ENCODE results near the gene MYL1.

Gene MYL1

GRCh38 chr2:210264282-210264681 is 50.7 kb downstream of the MYL1 start:
- no peak overlapping the region for H3K4me2 ChIP-seq (ENCODE audit: low read length)
- no peak overlapping the region for H3K27ac ChIP-seq (ENCODE audit: low read depth, low read length, poor library complexity, severe bottlenecking)
- H3K4me1 ChIP-seq (ENCODE audit: insufficient read depth, low read length, severe bottlenecking): no peaks in the 10 kb centered on the region
- no peaks in the 10 kb centered on the region for H3K9me2 ChIP-seq (ENCODE audit: low read depth, low read length)
- no peaks in the 10 kb centered on the region for H4K20me1 ChIP-seq (ENCODE audit: insufficient read depth, low read length)
- no peak for TF ChIP-seq EZH2 (IDR thresholded peaks at IDR 0.05; ENCODE audit: borderline replicate concordance, low read length)
- TF ChIP-seq, protein P1, sequence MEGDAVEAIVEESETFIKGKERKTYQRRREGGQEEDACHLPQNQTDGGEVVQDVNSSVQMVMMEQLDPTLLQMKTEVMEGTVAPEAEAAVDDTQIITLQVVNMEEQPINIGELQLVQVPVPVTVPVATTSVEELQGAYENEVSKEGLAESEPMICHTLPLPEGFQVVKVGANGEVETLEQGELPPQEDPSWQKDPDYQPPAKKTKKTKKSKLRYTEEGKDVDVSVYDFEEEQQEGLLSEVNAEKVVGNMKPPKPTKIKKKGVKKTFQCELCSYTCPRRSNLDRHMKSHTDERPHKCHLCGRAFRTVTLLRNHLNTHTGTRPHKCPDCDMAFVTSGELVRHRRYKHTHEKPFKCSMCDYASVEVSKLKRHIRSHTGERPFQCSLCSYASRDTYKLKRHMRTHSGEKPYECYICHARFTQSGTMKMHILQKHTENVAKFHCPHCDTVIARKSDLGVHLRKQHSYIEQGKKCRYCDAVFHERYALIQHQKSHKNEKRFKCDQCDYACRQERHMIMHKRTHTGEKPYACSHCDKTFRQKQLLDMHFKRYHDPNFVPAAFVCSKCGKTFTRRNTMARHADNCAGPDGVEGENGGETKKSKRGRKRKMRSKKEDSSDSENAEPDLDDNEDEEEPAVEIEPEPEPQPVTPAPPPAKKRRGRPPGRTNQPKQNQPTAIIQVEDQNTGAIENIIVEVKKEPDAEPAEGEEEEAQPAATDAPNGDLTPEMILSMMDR (IDR thresholded peaks at IDR 0.05; ENCODE audit: low read length): no peak
- no peaks in the 10 kb centered on the region for H3K79me2 ChIP-seq (ENCODE audit: insufficient read depth, low read length)
- H3K9me3 ChIP-seq (ENCODE audit: low read length): no peaks in the 10 kb centered on the region
- H3K27me3 ChIP-seq (ENCODE audit: insufficient read depth, low read length): 0 out of 2 replicates have a peak, but pooled peaks cover 2% of the 10 kb centered on the region
- no peaks in the 10 kb centered on the region for H3F3A ChIP-seq (ENCODE audit: insufficient read depth, low read length)
- no peak overlapping the region for H3K9ac ChIP-seq (ENCODE audit: low read length)
- H3K4me3 ChIP-seq (ENCODE audit: low read depth, low read length, poor library complexity, severe bottlenecking): no peak overlapping the region
- no peaks in the 10 kb centered on the region for H3K36me3 ChIP-seq (ENCODE audit: insufficient read depth, low read length)
- no peak overlapping the region for H2AFZ ChIP-seq (ENCODE audit: low read length)

DNA sequence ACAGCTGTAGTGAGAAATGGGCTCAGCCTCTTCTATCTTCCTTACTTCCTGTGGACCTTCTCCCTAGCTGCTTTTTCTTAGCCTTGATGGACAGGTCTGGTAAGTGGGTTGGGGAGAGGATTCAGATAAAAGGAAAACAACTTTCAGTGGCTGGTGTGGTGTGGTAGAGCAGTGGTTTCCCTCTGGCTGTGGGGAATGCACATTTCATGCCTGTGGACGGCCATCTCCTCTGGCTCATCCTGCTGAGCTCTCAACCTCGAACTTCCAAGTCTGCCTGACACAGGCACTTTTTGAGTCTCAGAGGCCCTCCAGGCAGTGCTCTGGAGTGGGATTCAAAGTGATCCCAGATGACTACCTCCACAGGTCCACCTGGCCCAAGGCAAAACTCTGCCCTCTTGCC is 51.1 kb downstream of the MYL1 start:
- Histone ChIP-seq H3K4me3 (ENCODE audit: low read depth, low read length, poor library complexity, severe bottlenecking) (no peak overlapping the region), H3K9me3 (ENCODE audit: low read length) (no peaks in the 10 kb centered on the region), H3K9me2 (ENCODE audit: low read depth, low read length) (no peaks in the 10 kb centered on the region), H3F3A (ENCODE audit: insufficient read depth, low read length) (no peaks in the 10 kb centered on the region), H4K20me1 (ENCODE audit: insufficient read depth, low read length) (no peaks in the 10 kb centered on the region), H3K36me3 (ENCODE audit: insufficient read depth, low read length) (no peaks in the 10 kb centered on the region), H3K27ac (ENCODE audit: low read depth, low read length, poor library complexity, severe bottlenecking) (no peak overlapping the region), H3K4me1 (ENCODE audit: insufficient read depth, low read length, severe bottlenecking) (no peaks in the 10 kb centered on the region), H3K27me3 (ENCODE audit: insufficient read depth, low read length) (0 out of 2 replicates have a peak, but pooled peaks cover 2% of the 10 kb centered on the region), H3K4me2 (ENCODE audit: low read length) (no peak overlapping the region), H3K9ac (ENCODE audit: low read length) (no peak overlapping the region), H3K79me2 (ENCODE audit: insufficient read depth, low read length) (no peaks in the 10 kb centered on the region), H2AFZ (ENCODE audit: low read length) (no peak overlapping the region)
- TF ChIP-seq EZH2 (IDR thresholded peaks at IDR 0.05; ENCODE audit: borderline replicate concordance, low read length): no peak
- TF ChIP-seq, protein P1 (IDR thresholded peaks at IDR 0.05; ENCODE audit: low read length): no peak

DNA sequence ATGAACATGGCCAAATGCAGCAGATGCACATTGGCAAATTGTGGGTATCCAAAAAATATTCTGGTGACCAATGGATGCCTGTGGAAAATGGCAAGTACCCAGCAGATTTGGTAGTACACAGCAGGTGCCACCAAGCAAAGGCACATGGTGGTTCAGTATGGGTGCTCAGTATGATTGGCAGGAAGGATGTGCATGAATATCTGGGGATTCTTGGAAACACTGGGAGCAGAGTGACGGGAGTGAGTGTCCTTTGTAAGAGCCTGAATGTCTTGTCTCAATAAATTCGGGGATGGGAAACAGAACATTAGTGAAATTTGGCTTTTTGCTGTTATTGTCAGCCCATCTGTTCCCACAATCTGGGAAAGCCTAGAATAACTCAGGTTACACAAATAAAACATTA is 52.9 kb downstream of the MYL1 start:
- Histone ChIP-seq H3K9ac (ENCODE audit: low read length) (no peak overlapping the region), H3K27me3 (ENCODE audit: insufficient read depth, low read length) (0 out of 2 replicates have a peak, but pooled peaks cover 2% of the 10 kb centered on the region), H4K20me1 (ENCODE audit: insufficient read depth, low read length) (no peaks in the 10 kb centered on the region), H2AFZ (ENCODE audit: low read length) (no peak overlapping the region), H3K9me3 (ENCODE audit: low read length) (no peaks in the 10 kb centered on the region), H3K27ac (ENCODE audit: low read depth, low read length, poor library complexity, severe bottlenecking) (no peak overlapping the region), H3K9me2 (ENCODE audit: low read depth, low read length) (no peaks in the 10 kb centered on the region), H3K36me3 (ENCODE audit: insufficient read depth, low read length) (no peaks in the 10 kb centered on the region), H3K4me3 (ENCODE audit: low read depth, low read length, poor library complexity, severe bottlenecking) (no peak overlapping the region), H3K4me1 (ENCODE audit: insufficient read depth, low read length, severe bottlenecking) (no peaks in the 10 kb centered on the region), H3F3A (ENCODE audit: insufficient read depth, low read length) (no peaks in the 10 kb centered on the region), H3K79me2 (ENCODE audit: insufficient read depth, low read length) (no peaks in the 10 kb centered on the region), H3K4me2 (ENCODE audit: low read length) (no peak overlapping the region)
- no peak for TF ChIP-seq EZH2 (IDR thresholded peaks at IDR 0.05; ENCODE audit: borderline replicate concordance, low read length)
- TF ChIP-seq, protein P1 (IDR thresholded peaks at IDR 0.05; ENCODE audit: low read length): no peak

All from OCI-LY1 (cell line).